Keratinocyte (primary cell): ENCODE measurements around the gene PDZD7. TPM values are rescaled to one million over a fixed set of nuclear protein-coding genes. Genes with fewer than 3 reads are reported as not detected.
"Not testable (repeated sequence)": the region's sequence is repeated elsewhere in the genome, so short reads cannot be mapped to it uniquely, and the experiment has no call there.

Experiments
- DNase-seq: peaks from one replicate; pipeline ENCODE4 v3.0.0-alpha.2; 2011; ENCODE audit warnings: low read depth, missing footprints, low spot score
- FAIRE-seq: peaks from 2 replicates; lab custom pipeline; 2011; peaks lifted over from hg19 to GRCh38; lab: Jason Lieb, UNC
- H2AFZ ChIP-seq: 2 replicates; pipeline ENCODE4 v1.6.0; 2012; ENCODE audit warnings: low read length, control low read depth, inconsistent platforms; ENCODE audit not compliant: control insufficient read depth
- H3K27ac ChIP-seq: 2 replicates; pipeline ENCODE4 v1.5.1; 2011; ENCODE audit warnings: low read length; ENCODE audit not compliant: control insufficient read depth, insufficient read depth
- H3K27me3 ChIP-seq: 3 replicates; pipeline ENCODE4 v1.6.0; 2011; ENCODE audit warnings: low read length; ENCODE audit not compliant: control insufficient read depth, insufficient read depth; ENCODE audit errors: extremely low read depth
- H3K36me3 ChIP-seq, 2 experiments: 2 replicates in 1 of 2; 3 replicates in 1 of 2; pipeline ENCODE4 v1.5.1; 2011; ENCODE audit warnings: low read length in 2 of 2, mild to moderate bottlenecking in 1 of 2; ENCODE audit not compliant: control insufficient read depth in 2 of 2, insufficient read depth in 2 of 2; ENCODE audit errors: extremely low read depth in 1 of 2
- H3K4me1 ChIP-seq: 3 replicates; pipeline ENCODE4 v1.5.1; 2011; ENCODE audit warnings: low read length; ENCODE audit not compliant: control insufficient read depth, insufficient read depth; ENCODE audit errors: extremely low read depth
- H3K4me2 ChIP-seq: 3 replicates; pipeline ENCODE4 v1.6.0; 2011; ENCODE audit warnings: low read depth, low read length; ENCODE audit not compliant: control insufficient read depth, insufficient read depth; ENCODE audit errors: extremely low read depth
- H3K4me3 ChIP-seq, 3 experiments: fragments of 200-600 bp in 1 of 3; sonication (generic) in 1 of 3; 2 replicates in 2 of 3; 3 replicates in 1 of 3; pipeline ENCODE4 v1.5.1; 2011 to 2016; ENCODE audit warnings: low read length in 3 of 3, mild to moderate bottlenecking in 3 of 3, control low read depth in 2 of 3, inconsistent platforms in 1 of 3, low read depth in 1 of 3, mixed read lengths in 1 of 3, mixed run types in 1 of 3, moderate library complexity in 1 of 3; ENCODE audit not compliant: control insufficient read depth in 2 of 3, insufficient read depth in 2 of 3; ENCODE audit errors: extremely low read depth in 1 of 3
- H3K79me2 ChIP-seq: 2 replicates; pipeline ENCODE4 v1.6.0; 2012; ENCODE audit warnings: low read length; ENCODE audit not compliant: control insufficient read depth, insufficient read depth
- H3K9ac ChIP-seq: 3 replicates; pipeline ENCODE4 v1.6.0; 2011; ENCODE audit warnings: low read length; ENCODE audit not compliant: control insufficient read depth, insufficient read depth; ENCODE audit errors: extremely low read depth
- H3K9me1 ChIP-seq: 3 replicates; pipeline ENCODE4 v1.6.0; 2011; ENCODE audit warnings: low read length; ENCODE audit not compliant: control insufficient read depth, insufficient read depth; ENCODE audit errors: extremely low read depth
- H3K9me3 ChIP-seq: 2 replicates; pipeline ENCODE4 v1.5.1; 2012; ENCODE audit warnings: low read depth, low read length; ENCODE audit not compliant: control insufficient read depth
- H4K20me1 ChIP-seq: 3 replicates; pipeline ENCODE4 v1.6.0; 2011; ENCODE audit warnings: low read length; ENCODE audit not compliant: control insufficient read depth, insufficient read depth; ENCODE audit errors: extremely low read depth
- EZH2 ChIP-seq: IDR thresholded peaks from one replicate; pipeline ENCODE4 v1.6.1; 2012; ENCODE audit warnings: inconsistent platforms, mild to moderate bottlenecking, low read length, moderate library complexity
- dilution Hi-C: fragments of 300-500 bp; cut with MboI; formaldehyde crosslinking; loops from one replicate; pipeline ENCODE4 v1.7.0; 2020; ENCODE audit warnings: low sequenced_read_pairs; ENCODE audit not compliant: extremely low pct_ligation_motif_present
- polyA plus RNA-seq, 5 experiments: library from polyadenylated mRNA; depleted of rRNA in 3 of 5; stranded (reverse) in 3 of 5; stranded (forward) in 1 of 5; unstranded in 1 of 5; fragments of >200 nt; gene quantifications; 1 replicate in 1 of 5; 2 replicates in 3 of 5; 3 replicates in 1 of 5; pipeline versions ENCODE4 v1.2.1 to v1.2.3, GENCODE V29; 2011 to 2012; ENCODE audit warnings: missing spikeins in 2 of 5, low read depth in 1 of 5, low replicate concordance in 1 of 5
- TF ChIP-seq, protein P1 (sequence below), 3 experiments: IDR thresholded peaks in 1 of 3; conservative IDR thresholded peaks in 1 of 3; optimal IDR thresholded peaks in 1 of 3; 2 replicates in 2 of 3; 3 replicates in 1 of 3; pipeline versions ENCODE3 to v1.5.1; 2011; ENCODE audit warnings: low read length in 3 of 3, mild to moderate bottlenecking in 3 of 3, moderate library complexity in 2 of 3, control low read depth in 1 of 3, inconsistent platforms in 1 of 3; ENCODE audit not compliant: insufficient read depth in 2 of 3; ENCODE audit errors: extremely low read depth in 1 of 3

Gene PDZD7
- polyA plus RNA-seq, 1 donor (not counting 4 experiments of a cell fraction or from before 2014, with no cell fraction given): 0.54 TPM

DNA sequence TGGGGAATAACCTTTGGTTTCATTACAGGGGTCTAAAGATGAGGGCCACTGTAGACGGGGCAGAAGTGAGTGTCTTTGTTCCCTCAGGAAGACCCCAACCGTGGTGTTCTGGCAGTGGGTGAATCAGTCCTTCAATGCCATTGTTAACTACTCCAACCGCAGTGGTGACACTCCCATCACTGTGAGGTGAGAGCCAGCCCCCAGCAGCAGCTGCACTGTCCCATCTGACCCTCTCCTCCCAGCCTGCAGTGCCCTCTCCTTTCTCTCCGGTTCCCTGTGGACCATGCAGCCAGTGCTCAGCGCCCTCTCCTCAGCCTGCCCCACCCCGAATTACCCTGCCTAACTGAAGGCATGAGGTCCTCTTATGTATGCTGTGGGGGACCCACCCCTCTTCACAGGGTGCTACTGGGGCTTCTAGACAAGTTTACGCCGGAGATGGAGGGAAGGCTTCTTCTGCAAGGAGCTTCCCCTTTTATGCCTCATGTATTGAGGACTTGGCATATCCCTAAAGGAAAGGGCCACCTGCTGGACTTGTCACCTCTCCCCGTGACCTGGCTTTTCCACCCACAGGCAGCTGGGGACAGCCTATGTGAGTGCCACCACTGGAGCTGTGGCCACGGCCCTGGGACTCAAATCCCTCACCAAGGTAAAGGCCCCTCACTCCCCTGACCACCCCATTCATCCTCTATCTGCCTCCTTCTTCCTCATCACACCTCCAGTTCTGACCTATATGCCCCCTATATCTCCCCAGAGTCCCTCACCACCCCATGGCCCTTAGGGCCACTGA, 5.2 kb upstream of the PDZD7 start:
- no peak overlapping the region for H3K4me2 ChIP-seq
- no peak for FAIRE-seq
- no peaks in the 10 kb centered on the region for H3K27me3 ChIP-seq
- peaks cover 23% of the 10 kb centered on the region for H3K4me1 ChIP-seq
- H3K27ac ChIP-seq: no peak overlapping the region
- no peak overlapping the region for H2AFZ ChIP-seq
- peaks cover 21 to 49% of the 10 kb centered on the region in 2 experiments for H3K36me3 ChIP-seq
- dilution Hi-C loops: no loop called here
- no peak overlapping the region for H3K4me3 ChIP-seq
- no peaks in the 10 kb centered on the region for H3K9me1 ChIP-seq
- no peak overlapping the region for H3K9ac ChIP-seq
- no peak for DNase-seq
- no peaks in the 10 kb centered on the region for H4K20me1 ChIP-seq
- TF ChIP-seq, protein P1, sequence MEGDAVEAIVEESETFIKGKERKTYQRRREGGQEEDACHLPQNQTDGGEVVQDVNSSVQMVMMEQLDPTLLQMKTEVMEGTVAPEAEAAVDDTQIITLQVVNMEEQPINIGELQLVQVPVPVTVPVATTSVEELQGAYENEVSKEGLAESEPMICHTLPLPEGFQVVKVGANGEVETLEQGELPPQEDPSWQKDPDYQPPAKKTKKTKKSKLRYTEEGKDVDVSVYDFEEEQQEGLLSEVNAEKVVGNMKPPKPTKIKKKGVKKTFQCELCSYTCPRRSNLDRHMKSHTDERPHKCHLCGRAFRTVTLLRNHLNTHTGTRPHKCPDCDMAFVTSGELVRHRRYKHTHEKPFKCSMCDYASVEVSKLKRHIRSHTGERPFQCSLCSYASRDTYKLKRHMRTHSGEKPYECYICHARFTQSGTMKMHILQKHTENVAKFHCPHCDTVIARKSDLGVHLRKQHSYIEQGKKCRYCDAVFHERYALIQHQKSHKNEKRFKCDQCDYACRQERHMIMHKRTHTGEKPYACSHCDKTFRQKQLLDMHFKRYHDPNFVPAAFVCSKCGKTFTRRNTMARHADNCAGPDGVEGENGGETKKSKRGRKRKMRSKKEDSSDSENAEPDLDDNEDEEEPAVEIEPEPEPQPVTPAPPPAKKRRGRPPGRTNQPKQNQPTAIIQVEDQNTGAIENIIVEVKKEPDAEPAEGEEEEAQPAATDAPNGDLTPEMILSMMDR (optimal IDR thresholded peaks at IDR 0.05 in 1 of 3, IDR thresholded peaks at IDR 0.05 in 1 of 3, conservative IDR thresholded peaks at IDR 0.05 in 1 of 3; ENCODE audit: extremely low read depth in 1 of 3, insufficient read depth in 2 of 3, low read length in 3 of 3): no peak
- TF ChIP-seq EZH2: no peak
- H3K9me3 ChIP-seq: no peaks in the 10 kb centered on the region
- peaks cover 5% of the 10 kb centered on the region for H3K79me2 ChIP-seq

DNA sequence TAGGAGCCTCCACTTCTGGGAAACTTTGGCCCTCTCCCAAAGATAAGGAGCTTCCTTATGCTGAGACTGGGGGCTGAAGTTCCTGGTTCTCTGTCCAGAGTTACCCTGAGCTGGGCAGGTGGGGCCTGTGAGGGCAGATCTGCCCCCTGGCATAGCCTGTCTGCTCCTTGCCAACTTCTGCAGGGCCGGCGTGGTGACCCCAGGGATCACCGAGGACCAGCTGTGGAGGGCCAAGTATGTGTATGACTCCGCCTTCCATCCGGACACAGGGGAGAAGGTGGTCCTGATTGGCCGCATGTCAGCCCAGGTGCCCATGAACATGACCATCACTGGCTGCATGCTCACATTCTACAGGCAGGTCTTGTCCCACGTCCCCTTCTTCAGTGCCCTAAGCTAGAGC, 4.4 kb upstream of the PDZD7 start:
- no peak overlapping the region for H3K27ac ChIP-seq
- TF ChIP-seq EZH2: no peak
- TF ChIP-seq, protein P1 (optimal IDR thresholded peaks at IDR 0.05 in 1 of 3, IDR thresholded peaks at IDR 0.05 in 1 of 3, conservative IDR thresholded peaks at IDR 0.05 in 1 of 3; ENCODE audit: extremely low read depth in 1 of 3, insufficient read depth in 2 of 3, low read length in 3 of 3): no peak
- H3K79me2 ChIP-seq: peaks cover 5% of the 10 kb centered on the region
- peaks cover 27% of the 10 kb centered on the region for H3K4me1 ChIP-seq
- no peaks in the 10 kb centered on the region for H4K20me1 ChIP-seq
- H3K9ac ChIP-seq: no peak overlapping the region
- no peaks in the 10 kb centered on the region for H3K9me3 ChIP-seq
- no peak overlapping the region for H3K4me2 ChIP-seq
- FAIRE-seq: no peak
- dilution Hi-C loops: no loop called here
- H3K27me3 ChIP-seq: no peaks in the 10 kb centered on the region
- H3K36me3 ChIP-seq: peaks cover 21 to 49% of the 10 kb centered on the region in 2 experiments
- no peak overlapping the region for H2AFZ ChIP-seq
- H3K9me1 ChIP-seq: no peaks in the 10 kb centered on the region
- no peak for DNase-seq
- no peak overlapping the region for H3K4me3 ChIP-seq

DNA sequence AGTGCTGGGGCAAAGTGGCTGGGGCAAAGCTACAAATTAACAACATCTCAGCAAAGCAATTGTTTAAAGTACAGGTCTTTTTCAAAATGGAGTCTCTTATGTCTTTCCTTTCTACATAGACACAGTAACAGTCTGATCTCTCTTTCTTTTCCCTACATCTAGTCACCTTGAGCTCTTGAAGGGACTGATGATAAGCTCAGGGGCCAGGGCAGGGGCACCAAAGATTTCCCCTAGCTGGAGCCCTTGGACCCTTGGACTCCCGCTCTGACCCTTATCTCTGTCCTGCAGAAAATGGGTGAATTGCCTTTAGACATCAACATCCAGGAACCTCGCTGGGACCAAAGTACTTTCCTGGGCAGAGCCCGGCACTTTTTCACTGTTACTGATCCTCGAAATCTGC, 3.5 kb upstream of the PDZD7 start:
- H3K9me1 ChIP-seq, FAIRE-seq, H3K27ac ChIP-seq, H3K79me2 ChIP-seq, H4K20me1 ChIP-seq, H3K4me3 ChIP-seq, H3K9ac ChIP-seq, H3K4me2 ChIP-seq, H2AFZ ChIP-seq, H3K9me3 ChIP-seq, DNase-seq, H3K27me3 ChIP-seq, dilution Hi-C loops: not testable (repeated sequence)
- Histone ChIP-seq H3K36me3 (peaks cover 21 to 43% of the 10 kb centered on the region in 2 experiments), H3K4me1 (peaks cover 27% of the 10 kb centered on the region)
